UCSD-AML1 (cell line): ENCODE results near the gene SPESP1.
A peak's percentile ranks its signal among the peaks of the same experiment; 100 is the strongest.

Experiments used
- DNase-seq: peaks from one replicate; lab custom pipeline; 2025; ENCODE audit not compliant: unreplicated experiment; lab: John Stamatoyannopoulos, UW

Gene SPESP1

DNA sequence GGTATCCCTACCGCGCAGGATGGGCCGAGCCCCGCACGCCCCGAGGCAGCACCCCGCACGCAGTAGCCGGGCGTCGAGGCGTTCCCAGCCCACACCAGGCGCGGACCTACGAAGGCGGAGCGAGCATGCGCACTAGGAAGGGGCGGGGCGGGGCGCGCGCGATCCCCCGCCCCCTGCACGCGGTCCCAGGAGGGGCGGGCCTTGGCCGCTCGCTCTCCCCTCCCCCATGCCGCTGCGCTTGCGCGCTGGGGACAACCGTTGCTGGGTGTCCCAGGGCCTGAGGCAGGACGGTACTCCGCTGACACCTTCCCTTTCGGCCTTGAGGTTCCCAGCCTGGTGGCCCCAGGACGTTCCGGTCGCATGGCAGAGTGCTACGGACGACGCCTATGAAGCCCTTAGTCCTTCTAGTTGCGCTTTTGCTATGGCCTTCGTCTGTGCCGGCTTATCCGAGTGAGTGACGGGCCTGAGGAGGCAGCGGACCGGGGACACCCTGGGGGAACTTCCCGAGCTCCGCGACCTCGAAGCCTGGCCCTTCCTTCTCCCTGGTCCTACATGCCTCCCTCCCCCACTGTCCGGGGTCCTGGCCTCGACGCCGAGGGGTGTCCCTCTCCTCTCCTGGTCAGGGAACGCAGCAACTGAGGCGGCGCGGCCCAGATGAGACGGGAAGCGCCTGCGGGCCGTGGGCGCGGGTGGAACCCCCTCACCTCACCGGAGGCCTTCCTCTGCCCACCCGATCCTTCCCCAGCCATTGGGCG, at the start of gene SPESP1:
Gene SPESP1 (plus strand): TSS at position 258 of the 755 bp plus-strand sequence. CDS start 129 bp downstream, at position 387.
- no peak for DNase-seq

DNA sequence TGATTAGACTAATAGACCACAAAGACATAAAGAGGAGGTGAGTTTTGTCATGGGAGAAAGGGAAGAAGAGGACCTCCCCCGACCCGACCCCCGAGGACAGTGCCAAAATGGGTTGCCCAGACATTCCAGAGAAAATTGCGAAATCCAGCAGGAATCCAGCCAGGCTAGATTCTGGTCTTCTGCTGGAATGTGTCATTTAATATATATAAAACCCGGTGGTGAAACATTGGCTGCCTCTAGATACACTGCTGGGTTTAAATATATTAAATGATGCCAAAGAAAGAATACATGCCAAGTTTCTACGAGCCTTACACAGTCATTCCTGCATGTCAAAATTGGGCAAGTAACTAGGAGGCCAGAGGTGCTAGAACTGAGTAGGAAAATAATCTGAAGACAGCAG, 45.3 kb upstream of the SPESP1 start:
- no peak for DNase-seq

DNA sequence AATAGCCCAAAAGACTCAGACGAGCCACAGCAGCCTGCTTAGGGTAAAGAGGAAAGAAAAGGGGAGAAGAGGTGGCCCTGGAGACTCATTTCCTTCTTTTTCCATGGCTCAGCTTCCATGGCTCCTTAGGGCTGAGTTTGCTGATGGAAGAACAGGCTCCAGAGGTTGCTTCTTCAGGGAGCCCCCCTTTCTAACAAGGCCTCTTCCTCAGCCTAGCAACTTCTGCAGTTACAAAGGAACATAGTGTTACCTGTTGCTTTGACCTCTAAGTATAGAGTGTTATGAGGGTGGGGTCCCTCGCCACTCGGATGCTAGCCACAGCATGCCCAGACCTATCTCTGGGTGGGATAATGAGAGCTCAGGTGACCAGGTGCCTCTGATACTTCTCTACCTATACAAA, 43.2 kb upstream of the SPESP1 start:
- DNase-seq, result no peak

DNA sequence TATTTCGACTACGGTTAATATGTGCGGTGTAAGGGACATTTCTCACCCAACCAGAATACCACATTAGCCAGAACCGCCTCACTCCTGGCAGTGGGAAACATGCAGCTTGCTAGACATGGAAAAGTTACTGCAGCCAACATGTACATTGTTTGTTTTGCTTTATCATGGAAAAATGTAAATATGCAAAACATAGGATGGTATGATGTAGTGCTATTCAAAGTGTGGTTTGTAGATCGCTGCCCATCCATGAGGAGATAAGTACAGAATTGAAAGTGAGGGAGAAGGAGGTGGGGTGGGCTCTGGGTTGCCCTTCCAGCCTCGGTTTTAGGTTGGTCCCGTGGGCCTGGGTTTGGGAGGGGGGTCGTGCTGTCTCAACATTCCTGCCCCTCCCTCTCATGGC, 42.5 kb upstream of the SPESP1 start:
- no peak for DNase-seq

DNA sequence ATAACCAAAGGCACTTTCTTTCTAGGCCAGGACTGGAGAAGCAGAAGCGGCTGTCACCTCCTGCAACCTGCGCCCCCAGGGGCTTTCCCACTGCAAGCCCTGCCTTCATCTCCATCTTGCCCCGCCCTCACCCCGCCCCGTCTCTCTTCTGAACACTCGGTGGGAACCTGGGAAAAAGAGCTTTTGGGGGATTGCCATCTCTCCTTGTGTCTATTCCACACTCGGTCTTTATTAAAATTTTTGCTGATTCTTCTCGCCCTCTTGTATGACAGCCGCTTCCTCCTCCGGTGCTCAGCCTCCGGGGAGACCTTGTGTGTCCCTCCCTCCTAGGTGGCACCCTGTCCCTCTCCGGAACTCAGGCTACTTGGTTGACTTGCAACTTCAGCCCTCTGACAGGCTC, 41.9 kb upstream of the SPESP1 start:
- DNase-seq, result no peak

DNA sequence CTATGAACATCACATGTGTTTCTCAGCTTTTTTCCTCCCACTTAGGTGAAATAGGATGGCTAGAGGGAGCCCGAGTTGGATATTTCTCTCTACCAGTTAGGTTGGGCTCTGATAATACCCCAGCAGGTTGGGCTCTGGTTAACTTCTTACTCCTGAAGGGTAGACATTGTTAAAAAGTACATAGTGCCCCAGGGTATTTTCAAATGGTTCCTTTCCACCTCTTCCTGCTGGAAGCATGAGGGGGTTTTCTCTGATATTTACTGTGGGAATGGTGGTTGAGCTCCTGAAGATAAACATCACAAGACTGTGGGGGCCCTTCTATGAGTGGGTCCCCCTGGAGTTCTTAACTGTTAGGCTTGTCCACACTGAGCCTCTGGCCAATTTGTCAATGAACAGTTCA, 36.1 kb upstream of the SPESP1 start:
- DNase-seq, result no peak

DNA sequence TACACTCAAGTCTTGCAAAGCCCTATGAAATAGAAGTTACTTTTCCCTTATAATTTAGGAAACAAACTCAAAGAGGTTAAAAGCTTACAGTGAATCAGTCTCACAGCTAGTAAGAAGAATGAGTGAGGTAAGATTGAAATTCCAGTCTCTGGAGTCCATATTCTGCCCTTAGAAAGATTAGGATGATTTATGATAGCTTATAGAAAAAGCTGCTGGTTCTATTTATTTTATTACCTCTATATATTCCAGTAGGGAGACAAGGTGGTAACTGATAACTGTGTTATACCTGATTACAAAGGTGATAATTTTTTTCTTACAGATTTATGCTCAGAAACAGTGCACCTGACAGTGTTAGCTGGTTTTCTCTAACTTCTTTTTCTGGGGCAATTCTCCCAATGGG, 34.1 kb upstream of the SPESP1 start:
- DNase-seq, result no peak

DNA sequence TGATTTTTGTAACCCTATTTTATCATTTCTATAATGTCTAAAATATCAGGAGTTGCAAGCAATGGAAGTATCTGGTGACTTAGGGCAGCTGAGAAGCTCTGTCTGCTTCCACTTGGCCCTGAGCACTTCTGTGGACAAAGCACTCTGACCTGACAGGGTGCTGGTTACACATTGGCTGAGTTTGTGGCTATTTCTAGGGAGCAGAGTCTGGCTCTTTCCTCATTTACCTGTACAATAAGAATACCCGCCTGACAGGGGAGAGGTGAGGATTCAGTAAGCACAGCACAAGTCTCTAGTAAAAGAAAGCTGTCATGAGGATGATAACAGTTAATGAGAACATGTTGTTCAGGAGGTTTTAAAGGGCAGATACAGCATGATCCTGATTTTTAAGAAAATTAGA, 33.3 kb upstream of the SPESP1 start:
- DNase-seq, result no peak

DNA sequence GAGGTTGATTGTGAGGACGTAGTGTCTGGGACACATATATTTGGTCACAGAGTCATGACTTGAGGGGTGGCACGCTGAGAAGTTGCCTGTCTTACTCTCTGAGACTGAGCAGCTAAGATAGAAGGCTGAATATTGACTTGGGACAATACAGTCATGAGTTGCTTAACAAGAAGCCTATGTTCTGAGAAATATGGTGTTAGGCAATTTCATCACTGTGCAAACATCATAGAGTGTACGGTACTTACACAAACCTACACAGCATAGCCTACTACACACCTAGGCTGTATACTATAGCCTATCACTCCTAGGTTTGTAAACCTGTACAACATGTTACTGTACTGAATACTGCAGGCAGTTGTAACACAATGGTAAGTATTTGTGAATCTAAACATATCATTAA, 30.3 kb upstream of the SPESP1 start:
- DNase-seq, result no peak

DNA sequence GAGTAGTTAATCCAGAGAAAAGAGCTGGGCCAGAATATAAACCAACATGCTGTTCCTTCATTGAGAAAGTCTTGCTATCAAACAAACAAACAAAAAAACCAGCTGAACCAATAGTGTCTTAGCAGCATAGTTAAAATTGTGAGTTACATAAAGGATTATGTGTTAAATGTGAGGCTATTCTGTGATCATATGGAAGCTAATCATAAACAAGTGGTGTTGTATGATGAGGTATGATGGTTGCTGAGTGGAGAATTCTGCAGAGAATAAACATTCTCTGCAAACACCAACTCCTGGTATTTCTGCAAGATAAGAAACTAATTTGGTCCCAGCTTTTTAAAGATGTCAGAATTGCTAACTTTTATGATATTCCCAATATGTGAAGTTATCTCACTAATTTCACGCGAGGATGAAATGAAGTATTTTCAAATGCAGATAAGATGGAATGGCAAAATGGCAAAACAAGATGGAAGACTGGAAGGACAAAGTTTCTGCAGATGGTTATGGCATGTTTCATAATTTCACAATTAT, 22.9 kb upstream of the SPESP1 start:
- no peak for DNase-seq

DNA sequence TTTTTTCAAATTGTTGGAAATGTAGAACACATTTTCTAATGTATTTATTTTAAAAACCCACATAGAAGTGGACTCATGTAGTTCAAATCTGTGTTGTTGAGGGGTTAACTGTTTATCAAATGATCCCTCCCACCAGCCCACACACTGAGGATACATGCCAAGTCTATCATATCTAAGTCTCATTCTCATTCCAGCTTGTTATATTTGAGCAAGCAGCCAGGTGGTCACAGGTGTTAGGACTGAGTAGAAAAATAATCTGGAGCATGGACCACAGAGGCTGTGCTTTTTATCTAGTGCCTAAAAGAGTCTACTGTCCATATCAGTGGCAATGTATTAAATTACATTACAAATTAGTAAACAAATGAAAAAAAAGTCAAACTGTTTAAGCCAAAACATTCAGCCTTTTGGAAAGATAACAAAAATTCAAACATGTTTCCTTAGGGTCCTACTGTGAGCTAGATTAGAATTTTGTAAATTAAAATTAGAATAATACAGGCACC, 20.7 kb upstream of the SPESP1 start:
- DNase-seq, result no peak

DNA sequence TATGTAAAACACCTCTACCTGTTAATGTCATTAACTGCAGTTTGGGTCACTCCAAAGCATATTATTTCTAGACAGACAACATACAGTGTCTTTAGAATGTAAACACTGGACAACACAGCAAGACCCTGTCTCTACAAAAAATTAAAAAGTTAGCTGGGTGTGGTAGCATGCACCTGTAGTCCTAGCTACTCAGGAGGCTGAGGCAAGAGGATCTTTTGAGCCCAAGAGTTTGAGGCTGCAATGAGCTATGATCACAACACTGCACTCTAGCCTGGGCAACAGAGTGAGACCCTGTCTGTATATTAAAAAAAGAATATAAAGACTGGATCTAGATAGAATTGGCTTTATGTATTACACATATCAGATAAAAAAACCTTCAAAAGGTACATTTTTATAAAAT, 20.0 kb upstream of the SPESP1 start:
- no peak for DNase-seq

DNA sequence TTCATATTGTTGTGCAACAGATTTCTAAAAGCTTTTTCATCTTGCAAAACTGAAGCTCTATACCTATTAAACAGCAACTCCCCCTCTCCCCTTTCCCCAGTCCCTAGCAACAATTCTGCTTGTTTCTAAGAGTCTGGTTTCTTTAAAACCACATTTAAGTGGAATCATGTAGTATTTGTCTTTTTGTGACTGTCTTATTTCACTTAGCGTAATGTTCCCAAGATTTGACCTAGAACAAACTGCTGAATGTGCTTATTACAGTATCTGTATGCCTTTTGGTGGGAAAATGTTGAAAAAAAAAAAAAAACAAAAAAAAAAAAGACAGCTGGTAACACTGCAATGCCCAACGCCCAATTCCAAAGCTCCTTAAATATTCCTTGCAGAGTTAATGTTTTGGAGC, 19.5 kb upstream of the SPESP1 start:
- no peak for DNase-seq

DNA sequence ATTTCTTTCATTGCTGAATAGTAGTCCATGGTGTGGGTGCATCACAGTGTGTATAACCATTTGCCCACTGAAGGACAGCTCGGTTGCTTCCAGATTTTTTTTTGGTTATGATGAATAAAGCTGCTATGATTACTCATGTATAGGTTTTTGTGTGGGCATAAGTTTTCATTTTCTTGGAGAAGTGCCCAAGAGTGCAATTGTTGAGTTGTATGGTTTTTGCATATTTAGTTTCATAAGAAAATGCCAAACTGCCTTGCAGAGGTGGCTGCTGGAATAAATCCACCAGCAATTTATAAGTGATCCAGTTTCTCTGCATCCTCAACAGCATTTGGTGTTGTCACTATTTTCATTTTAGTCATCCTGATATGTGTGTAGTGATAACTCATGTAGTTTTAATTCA, 8.4 kb upstream of the SPESP1 start:
- DNase-seq, result no peak

DNA sequence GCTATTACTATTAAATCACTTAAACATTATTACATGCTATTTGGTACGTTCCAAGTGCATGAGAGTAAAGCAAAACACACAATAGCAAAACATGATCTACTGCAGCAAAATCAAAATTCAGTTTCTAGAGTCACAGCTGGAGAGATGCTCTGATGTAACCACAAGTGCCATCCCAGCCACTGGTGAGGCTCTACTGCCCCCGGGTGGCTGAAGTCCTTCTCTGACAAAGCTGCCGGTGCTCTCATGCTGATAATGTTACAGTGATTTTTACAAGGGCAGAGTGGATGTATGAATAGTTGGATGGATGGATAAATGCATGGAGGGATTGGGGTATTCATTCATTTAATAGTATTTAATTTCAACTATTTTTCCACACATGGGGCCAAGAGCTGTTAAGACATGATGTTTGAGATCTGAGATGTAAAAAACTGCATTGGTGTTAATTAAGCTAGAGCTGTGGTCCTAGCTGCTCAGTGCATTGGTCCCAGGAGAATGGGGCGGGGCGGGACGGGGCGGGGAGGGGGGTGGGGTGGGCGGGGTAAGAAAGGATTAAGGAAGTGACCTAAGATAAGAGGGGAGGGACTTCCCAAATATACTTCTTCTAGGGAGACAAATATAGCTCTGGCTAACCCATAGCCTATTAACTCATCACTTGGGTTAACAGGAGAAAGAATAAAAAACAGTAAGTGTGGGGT, 5.3 kb upstream of the SPESP1 start:
- peak; percentile 59 for DNase-seq

DNA sequence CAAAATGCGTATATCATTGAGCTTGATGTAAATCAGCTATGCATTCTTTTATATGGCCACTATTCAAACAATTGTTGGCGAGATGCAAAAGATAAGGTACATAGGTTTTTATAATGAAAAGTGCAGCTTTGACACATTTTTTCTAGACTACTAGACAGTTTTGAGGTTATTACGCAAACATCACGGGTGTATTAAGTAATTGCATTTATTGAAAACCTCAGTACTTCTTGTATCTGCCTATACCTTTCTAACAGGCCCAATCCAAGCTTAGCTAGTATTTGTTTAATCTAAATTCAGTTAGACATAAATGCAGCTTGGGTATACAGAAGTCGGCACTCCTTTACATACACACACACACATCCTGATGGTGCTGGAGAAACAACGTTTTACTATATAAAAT, 2.7 kb downstream of the SPESP1 start:
- DNase-seq, result no peak

DNA sequence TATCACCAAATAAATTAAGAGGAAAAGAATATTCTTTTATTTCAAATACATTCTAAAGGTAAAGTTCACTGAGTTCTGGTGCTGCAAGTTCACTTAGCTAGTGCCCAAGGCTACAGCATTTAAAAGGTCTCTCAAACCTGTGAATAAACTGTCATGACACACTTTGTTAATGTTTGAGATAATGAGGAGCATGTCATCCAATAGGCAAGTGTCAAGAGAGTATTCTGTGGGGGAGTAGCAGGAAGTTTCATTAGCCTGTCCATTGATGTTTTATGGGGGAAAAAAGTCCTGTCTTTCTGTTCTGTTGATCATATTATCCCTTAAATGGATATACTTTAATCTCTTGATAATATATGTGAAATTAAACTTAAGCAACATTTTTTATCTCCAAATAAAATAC, 4.0 kb downstream of the SPESP1 start:
- no peak for DNase-seq

DNA sequence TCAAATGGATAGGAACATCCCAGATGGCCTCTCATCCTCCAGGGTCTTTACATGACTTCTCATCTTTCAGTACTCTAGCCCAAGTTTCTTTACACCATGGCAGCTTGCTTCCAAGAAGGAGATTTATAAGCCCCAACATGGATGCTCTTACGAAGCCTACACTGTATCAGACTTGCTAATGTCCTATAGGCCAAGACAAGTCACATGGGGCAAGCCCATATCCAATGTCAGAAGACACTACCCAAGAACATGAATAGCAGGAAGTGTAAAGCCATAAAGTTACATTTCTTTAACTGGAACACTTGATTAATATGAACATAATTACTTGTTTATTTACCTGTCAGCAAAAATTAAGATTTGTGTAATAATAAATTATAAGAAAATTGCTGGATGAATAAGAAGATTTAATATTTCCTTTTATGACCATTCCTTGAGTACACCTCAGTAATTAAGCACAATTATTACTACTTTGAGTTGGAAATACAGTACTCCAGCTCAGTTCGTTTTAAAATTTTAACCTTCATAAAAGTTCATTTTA, 5.1 kb downstream of the SPESP1 start:
- DNase-seq, result no peak

DNA sequence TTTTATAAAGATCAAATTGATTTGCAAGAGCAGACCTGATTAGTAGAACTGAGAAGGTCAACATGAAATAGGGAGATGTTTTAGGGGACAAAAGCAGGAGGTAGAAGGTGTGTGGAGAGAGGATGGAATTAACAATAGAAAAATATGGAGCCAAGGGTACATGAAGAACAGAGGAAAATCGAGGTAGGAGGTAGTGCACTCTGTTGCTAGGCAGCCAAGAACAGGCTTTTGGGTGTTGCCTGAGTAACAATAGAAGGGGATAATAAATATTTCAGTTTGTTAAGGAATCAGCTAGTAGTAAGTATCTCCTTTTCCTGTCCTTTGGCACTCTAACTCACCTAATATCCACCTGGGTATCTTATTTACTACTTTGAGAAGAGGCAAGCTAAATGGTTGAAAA, 9.2 kb downstream of the SPESP1 start:
- DNase-seq, result no peak

DNA sequence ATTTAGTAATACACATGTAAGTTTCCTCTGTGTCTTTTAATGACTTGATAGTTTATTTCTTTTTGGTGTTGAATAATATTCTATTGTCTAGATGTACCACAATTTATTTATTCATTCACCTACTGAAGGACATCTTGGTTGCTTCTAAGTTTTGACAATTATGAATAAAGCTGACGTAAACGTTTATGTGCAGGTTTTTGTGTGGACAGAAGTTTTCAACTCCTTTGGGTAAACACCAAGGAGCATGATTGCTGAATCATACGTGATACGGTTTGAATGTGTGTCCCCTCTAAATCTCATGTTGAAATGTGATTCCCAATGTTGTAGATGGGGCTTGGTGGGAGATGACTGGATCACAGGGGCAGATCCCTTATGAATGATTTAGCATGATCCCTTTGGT, 21.5 kb downstream of the SPESP1 start:
- DNase-seq, result no peak

DNA sequence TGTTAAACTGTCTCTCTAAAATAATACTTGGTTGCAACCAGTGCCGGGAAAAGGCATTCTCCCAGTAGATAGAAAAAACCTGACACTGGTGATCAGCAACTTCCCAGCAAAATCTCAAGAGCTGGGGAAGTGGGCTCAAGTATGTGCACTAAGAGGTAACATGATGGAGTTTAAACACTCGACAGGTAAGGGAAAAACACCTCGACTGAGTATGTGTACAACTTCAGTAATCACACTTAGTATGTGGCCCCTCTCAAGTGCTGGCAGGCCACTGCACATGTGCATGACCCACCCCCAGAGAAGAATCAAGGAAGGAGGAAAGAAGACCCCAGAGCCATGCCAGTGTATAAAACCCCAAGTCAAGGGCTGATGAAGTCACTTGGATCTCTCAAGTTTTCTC, 27.4 kb downstream of the SPESP1 start:
- DNase-seq, result no peak

DNA sequence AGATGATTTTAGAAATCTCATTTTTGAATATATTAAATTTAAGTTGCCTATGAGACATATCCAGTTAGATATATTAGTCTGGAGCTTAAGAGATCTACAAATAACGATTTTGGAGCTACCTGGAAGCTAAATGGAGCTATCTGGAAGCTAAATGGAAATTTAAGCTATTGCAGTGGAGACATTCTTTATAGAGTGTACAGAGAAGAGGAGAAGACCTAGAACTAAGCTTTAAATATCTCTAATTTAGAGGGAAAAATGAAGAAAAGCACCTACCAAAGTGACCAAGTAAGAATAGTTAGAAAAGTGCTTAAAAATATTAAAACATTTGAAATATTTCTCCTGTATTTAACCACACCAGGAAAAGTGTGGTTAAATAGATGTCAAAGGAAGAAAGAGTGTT, 28.3 kb downstream of the SPESP1 start:
- DNase-seq, result no peak
